GM19452 (cell line): ENCODE data around the gene DTHD1.

Experiments used
- ATAC-seq: cut with Tn5 transposase; IDR thresholded peaks from one replicate; pipeline ENCODE4 v1.9.1; 2021; ENCODE audit not compliant: unreplicated experiment

Gene DTHD1

DNA sequence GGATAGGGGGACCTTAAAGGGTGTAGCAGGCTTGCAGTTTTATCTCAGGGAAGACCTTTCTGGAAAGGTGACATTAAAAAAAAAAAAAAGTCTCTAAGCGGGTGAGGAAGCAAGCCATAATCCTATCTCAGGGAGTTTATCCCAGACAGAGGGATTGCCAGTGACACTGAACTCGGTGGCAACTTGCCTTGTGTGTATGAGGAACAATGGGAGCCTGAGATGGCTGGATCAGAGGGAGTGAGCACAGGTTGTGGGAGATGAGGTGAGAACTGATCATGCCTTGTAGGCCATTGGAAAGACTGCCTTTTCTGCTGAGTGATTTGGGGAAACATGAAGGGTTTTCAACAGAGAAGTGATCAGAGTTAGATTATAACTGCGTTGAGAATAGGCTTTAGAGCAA is 31.1 kb downstream of the DTHD1 start:
- no peak for ATAC-seq

- ATAC-seq = no peak
These were observed 31.9 kb downstream of the DTHD1 start for GRCh38 chr4:36313301-36313700.

GRCh38 chr4:36313703-36314102 is 32.3 kb downstream of the DTHD1 start:
- ATAC-seq = no peak

- ATAC-seq = no peak
These were observed 35.2 kb downstream of the DTHD1 start for GRCh38 chr4:36316607-36317006.

- ATAC-seq = no peak
These were observed 36.3 kb downstream of the DTHD1 start for GRCh38 chr4:36317721-36318120.

GRCh38 chr4:36320117-36320896 is 38.9 kb downstream of the DTHD1 start:
- peak; percentile 34 for ATAC-seq

DNA sequence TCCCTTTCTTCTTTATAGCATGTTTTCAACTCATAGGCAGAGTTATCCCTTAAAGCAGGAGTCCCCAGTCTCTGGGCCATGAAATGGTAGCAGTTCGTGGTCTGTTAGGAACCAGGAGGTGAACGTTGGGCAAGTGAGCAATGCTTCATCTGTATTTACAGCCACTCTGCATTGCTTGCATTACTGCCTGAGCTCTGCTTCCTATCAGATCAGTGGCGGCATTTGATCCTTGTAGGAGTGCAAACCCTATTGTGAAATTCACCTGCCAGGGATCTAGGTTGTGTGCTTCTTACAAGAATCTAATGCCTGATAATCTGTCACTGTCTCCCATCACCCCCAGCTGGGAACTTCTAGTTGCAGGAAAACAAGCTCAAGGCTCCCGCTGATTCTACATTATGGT is 39.8 kb downstream of the DTHD1 start:
- ATAC-seq = no peak

DNA sequence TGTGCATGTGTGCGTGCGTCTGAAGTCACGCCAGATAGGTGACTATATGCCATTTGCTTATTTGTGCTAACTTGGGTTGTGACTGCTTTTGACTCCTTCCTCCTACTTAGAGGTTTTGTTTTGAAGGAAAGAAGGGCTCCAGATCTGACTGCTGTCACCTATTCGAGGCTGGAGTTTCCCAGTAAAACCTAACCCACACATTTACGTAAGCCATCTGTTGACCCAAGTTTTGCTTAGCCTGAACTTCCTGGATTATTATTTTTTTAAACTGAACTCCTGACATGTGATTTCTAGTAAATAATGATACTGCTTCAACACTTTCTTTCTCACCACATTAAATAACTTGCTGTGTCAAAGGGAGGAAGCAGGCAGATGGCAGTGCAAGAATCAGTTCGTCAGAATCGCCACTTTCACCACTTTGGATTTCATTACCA is 41.5 kb downstream of the DTHD1 start:
- ATAC-seq = peak; percentile 27

DNA sequence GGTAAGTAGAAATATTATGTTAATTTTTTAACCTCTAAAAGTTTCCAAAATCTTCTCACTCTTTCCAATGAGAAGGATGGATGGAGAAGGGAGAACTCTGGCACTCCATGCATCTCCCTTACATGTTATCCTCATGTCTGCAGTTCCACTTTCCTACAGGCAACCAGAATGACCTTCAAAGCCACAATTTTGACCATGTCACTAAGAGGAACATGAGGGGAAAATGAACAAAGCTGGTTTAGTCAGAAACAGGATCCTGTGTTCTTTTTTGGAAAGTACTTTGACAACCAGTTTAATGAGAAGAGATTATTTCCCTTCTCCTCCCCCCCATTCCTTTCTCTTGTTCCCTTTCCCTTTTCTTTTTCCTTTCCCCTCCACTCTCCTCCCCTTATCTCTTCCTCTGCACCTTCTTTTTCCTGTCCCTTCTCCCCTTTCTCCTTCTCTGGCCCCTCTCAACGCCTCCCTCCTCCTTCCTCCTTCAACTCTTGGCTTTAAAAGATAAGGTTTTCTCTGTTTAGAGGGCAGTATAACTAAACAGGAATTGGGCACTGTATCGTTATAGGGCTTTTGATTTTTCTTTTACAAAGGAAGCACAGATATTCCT is 42.5 kb downstream of the DTHD1 start:
- ATAC-seq = no peak

DNA sequence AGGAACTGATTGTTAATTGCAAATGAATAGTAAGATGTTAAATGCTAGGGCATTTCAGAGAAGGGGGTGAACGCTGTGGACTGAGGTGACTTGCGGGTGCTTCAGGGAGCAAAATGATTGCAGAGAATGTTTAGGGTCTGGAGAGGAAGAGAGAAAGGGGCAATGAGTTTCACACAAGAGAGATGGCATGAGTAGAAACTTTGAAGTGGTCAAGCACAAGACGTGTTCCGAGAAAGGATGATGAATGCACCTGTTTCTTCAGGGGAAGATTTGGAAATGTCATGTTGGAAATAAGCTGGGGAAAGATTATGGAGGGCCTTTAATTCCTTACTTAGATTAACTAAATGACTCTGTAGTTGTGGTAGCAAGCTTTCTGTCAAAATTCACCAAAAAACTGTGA is 43.4 kb downstream of the DTHD1 start:
- no peak for ATAC-seq

DNA sequence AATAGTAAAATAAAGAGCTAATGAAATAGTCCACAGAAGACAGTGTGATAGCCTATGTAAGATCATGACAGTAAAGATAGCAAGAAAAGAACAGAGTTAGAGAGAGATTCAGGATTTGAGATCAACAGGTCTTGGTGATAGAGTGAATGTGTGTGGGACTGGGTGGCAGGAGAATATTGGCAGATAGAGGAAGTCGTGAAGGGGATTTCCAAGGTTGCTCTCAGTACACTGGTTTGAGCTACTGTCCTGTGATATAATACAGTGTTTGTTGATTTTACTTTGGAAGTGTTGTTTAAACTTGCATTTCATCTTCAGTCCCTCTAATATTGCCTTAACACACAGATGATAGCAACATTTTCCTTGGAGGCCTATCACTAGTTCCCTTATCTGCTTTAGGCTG is 44.1 kb downstream of the DTHD1 start:
- ATAC-seq = peak; percentile 72

DNA sequence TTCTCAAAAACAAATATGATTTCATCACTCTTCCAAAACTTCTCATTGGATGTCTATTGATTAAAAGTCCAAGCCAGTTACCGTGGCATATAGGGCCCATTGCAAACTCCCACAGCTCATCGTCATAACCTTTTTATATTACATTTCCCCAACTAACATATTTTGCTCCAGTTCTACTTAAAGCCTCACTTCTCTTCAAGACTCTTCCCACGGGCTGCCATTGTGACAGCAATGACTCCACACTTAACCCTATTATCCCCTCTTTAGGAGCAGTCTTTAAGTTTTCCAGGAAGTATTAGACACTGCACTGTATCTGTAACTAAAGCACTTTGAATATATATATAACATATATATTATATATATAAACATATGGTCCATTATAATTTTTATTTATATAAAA is 44.5 kb downstream of the DTHD1 start:
- peak; percentile 3 for ATAC-seq

DNA sequence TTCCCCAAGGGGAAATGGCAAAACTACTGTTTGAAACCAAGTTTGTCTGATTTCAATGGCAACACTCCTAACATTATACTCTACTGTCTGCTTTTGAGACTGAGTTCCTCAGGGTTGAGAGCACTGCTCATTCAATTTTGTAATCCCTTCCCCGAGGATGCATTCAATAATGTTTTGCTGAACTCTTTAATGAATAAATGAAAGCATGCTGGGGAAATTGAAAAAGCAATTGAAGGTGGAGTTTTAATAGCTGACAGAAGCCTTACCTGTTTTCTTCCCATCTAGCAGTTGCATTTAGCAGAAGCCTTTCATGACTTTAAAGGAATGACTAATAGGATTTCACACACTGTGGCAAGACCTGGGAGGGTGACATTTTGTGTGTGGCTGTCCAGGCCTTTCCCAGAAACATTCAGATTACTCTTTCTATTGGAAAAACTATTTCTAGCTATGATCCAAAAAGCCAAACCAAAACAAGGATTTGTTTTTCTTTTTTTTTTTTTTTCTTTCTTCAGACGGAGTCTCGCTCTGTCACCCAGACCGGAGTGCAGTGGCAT is 45.1 kb downstream of the DTHD1 start:
- ATAC-seq = no peak

DNA sequence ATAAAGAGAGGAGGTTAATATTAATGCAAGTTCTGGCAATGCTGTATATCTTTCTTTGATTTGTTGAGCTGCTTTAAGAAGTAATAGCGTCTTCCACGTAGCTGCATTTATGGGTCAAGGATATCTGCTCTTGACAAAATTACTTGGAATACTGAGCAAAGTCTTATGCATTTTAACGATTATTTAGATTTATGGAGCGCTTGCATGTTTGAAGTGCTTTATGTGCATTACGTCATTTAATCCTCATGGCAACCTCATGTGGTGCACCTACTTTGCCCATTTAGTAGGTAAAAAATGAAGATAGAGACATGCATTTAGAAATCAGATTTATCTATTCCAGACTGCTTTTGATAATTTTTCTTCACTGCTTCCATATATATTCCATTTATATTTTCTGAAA is 46.0 kb downstream of the DTHD1 start:
- no peak for ATAC-seq

DNA sequence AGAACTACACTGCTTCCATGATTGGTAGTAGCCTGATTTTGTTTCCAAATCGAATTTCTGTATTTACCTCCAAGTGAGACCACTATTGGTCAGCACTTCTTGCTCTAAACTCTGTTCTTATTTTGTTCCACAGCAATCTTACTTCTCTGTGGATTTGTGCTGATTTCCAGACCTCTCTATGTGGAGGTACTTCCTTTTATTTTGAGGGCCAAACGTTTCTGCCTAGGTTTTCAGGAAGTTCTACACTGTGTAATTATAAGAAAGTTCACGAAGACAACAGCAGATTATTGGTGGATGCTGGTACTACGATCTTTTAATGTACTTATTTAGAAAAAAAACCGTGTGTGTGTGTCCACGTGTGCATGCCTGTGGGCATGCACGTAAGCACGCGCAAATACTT is 46.7 kb downstream of the DTHD1 start:
- no peak for ATAC-seq

DNA sequence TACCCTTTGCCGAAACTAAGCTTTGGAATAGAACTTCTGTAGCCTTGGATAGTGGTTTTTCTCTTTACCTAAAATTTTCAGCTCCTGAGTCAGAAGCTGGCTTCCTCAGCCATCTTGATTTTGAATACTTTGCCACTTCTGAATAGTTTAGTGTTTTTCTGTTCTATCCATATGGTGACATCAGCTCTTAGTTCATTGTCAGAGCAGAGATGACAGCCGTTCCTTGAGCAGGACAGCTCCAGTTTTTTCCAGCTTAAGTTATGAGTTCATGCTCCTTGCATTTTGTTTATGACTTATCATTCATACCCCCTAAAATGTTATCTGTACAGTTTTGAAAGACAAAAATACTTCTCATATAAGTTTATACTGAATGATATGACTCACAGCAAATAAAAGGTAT is 47.8 kb downstream of the DTHD1 start:
- no peak for ATAC-seq

- no peak for ATAC-seq
These were observed 49.4 kb downstream of the DTHD1 start for GRCh38 chr4:36330796-36331195.

DNA sequence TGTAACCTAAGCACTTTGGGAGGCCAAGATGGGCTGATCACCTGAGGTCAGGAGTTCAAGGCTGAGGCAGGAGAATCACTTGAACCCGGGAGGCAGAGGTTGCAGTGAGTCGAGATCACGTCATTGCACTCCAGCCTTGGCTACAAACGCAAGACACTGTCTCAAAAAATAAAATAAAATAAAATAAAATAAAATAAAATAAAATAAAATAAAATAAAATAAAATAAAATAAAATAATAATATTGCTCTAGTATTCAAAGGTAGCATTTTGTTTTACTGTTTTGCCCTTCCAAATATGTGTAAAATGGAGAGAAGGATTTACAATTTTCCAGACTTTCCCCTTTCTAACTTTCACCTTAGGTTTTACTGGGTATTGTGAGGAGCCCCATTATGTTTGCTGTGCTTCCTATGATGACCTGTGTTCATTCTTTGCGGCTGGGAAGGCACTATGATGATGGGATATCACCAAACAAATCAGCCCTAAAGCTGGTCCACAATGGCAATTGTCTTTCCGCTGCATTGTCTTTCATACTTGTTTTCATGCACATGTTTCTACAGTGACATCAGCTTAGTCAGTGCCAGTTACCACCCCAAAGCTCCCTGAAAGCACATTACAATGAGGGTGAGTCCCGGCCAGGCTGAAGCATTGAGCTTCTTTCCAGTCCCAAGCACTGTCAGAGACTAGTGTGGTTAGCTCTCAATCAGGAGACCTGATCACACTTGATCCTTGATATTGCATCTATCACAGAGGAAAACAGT is 50.8 kb downstream of the DTHD1 start:
- peak; percentile 78 for ATAC-seq

- peak; percentile 97 for ATAC-seq
These were observed 51.3 kb downstream of the DTHD1 start for GRCh38 chr4:36332782-36333131.

DNA sequence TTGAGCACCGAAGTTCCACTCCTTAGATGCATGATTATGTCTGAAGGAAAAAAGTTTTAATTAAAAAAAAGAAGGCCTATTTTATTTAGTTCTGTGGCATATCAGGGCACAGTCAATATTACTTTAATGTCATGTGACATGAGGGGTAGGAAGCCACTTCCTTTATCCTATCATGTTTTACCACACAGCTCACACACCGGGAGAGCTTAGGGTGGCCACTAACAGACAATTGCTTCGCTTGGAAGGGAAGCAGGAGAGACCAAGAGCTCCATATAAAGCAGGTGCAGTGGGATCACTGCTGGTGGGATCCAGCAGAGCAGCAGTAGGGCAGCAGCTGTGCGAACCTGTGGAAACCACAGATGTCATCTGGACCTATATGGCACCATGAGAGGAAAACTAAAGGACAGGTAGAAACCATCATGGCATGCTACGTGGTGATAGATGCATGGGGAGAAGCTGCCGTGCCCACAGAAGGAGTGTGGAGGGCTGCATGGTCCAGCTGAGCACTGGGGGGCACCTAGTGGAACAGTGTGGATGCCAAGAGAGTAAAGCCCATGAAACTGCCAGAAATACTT is 52.0 kb downstream of the DTHD1 start:
- no peak for ATAC-seq

GRCh38 chr4:36337665-36338185 is 56.3 kb downstream of the DTHD1 start:
- ATAC-seq = no peak
